ENCODE results near the gene ELOVL3.
"Not testable (repeated sequence)": the region's sequence is repeated elsewhere in the genome, so short reads cannot be mapped to it uniquely, and the experiment has no call there.

The ELOVL3 gene, protein sequence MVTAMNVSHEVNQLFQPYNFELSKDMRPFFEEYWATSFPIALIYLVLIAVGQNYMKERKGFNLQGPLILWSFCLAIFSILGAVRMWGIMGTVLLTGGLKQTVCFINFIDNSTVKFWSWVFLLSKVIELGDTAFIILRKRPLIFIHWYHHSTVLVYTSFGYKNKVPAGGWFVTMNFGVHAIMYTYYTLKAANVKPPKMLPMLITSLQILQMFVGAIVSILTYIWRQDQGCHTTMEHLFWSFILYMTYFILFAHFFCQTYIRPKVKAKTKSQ

DNA sequence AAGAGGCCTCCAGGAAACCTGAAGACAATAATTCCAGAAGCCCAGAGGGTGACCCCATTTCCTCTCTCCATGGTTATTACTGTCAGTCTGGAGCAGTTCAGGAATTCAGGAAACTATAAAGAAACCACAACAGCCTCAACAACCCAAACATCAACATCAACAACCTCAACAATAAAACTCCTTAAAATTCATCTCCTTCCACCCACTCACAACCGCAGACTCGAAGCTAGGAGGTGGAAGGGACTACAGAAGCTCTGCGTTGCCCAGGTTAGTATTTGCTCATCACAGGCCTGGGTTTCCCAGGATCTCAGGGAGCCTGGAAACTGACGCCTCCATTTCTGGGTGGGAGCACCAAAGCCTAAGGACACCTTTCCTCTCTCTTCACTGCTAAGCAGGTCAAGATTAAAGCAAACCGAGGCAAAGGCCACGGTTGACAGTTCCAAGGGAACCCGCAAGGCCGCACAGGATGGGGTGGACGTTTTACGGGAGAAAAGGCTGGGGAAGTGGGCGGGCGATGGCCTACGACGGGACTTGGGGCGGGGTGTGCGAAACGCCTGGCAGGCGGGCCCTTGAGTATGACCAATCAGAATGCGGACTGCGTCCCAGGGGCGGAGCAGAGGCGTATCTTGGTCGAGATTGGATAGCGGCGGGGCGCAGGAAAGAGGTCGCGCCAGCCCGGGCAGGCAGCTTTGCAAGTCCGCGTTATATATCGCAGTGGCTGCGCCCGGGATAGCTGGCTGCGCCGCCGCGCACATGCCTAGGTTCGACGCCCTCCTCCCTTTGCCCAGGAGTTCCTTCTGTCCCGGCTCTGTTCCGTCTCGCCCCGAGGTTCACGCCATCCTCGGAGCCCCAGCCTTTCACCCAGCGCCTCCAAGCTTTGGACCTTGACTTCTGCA lies at the start of gene ELOVL3:
Gene ELOVL3 (plus strand): TSS at position 654 of the 896 bp plus-strand sequence. CDS start 250 bp downstream, outside the sequence.
- ATAC-seq (peak; percentile 90), DNase-seq (peak; percentile 82)

DNA sequence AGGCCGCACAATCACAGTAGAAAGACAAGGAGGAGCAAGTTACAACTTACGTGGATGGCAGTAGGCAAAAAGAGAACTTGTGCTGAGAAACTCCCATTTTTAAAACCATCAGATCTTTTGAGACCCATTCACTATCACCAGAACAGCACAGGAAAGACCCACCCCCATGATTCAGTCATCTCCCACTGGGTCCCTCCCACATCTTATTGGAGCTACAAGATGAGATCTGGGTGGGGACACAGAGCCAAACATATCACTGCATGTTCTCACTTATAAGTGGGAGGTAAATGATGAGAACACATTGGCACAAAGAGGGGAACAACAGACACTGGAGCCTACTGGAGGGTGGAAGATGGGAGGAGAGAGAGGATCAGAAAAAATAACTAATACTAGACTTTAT lies 41.5 kb upstream of the ELOVL3 start:
- ATAC-seq (no peak), DNase-seq (no peak)

DNA sequence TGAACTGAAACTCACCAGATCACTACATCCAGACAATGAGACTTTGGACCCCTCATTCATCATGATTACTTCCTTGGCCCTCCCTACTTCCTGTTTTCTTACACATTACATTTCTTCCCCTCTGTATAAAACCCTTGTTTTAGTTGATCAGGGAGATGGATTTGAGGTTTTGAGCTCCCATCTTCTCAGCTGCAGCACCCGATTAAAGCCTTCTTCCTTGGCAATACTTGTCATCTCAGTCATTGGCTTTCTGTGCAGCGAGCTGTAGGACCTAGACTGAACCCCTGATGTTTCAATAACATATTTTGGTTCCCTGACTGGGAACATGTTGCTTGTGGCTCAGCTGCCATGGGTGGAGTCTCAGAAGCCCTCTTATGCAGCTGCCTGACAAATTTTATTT lies 40.8 kb upstream of the ELOVL3 start:
- no peak for DNase-seq
- no peak for ATAC-seq

DNA sequence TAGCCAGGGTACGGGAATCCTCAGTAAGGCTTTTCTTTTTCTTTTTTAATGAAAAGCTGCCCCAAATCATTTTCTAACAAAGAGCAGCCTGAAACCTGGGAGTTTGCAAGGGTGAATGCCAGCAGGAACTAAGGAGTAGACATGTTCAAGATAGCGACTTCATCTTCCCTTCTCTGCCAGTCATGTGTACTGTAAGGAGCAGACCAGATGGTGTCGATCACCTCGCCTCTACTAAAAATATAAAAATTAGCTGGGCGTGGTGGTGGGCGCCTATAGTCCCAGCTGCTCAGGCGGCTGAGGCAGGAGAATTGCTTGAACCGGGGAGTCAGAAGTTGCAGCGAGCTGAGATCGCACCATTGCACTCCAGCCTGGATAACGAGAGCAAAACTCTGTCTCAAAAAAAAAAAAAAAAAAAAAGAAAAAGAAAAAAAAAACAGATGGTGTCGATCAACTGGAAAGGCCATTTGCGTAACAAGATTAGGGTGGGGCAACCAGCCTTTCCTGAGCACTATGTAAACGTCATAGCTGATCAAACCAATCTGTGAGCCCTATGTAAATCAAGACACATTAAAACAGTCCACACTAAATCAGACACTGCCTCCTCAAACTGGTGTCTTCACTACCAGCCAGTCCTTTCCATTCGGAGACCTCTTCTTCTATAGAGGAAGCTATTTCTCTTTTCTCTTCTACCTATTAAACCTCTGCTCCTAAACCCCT lies 40.1 kb upstream of the ELOVL3 start:
- ATAC-seq = no peak
- DNase-seq = no peak

DNA sequence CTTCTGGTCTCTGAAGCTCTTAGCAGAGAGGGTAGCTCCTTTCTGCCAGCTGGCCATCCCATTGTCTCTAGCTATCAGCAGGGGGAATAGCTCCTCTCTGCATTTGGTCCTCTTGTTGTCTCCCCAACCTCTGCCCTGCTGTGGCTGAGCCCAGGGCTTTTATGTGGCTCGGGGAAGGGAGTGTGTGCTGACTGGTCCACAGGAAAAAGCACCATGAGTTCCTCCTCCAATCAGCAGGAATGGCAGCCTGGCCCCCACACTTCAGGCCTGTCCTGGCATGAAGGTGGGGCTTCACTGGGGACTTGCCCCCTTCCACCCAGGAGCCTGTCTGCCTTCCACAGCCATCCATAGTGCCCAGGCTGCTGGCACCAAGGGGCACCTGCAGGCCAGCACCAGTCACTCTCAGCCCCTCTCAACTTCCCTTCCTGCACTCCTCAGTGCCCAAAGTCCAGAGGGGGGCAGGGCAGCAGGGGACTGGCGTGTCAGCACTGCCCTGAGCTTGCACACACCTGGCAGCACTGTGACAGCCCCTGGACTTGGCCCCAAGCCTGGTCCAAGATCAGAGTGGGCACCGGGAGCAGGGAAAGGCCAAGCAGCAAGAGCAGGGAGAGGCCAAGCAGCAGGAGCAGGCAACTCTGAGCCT lies 37.7 kb upstream of the ELOVL3 start:
- no peak for ATAC-seq
- DNase-seq = no peak

DNA sequence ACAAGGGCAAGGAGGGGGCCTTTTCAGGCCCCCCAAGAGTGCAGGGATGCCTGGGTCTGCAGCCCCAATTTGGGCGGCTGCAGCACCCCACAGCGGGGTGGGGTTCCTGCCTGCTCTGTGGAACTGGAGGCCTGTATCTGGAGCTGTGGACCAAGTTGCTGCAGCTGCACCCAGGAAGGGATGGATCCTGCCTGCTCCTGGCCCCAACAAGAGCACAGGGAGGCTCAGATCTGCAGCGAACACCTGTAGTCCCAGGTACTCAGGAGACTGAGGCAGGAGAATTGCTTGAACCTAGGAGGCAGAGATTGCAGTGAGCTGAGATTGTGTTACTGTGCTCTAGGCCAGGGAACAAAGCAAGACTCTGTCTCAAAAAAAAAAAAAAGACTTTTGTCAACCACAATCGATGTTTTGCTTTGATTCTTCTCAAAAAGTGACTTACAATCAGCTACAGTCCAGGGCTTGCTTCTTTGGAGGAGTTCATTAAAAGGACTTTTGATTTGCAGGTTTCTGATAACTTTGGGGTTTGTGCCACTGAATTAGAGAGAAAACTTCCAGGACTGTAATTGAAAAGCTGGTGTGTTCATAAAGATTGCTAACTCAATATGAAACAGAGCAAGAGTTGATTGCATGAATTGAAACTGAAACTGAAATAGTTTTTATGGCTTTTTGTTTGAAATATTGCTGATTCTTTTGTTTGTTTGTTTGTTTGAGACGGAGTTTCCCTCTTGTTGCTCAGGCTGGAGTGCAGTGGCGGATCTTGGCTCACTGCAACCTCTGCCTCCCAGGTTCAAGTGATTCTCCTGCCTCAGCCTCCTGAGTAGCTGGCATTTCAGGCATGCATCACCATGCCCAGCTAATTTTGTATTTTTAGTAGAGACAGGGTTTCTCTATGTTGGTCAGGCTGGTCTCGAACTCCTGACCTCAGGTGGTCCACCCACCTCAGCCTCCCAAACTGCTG lies 36.9 kb upstream of the ELOVL3 start:
- peak; percentile 55 for ATAC-seq
- DNase-seq = not testable (repeated sequence)

DNA sequence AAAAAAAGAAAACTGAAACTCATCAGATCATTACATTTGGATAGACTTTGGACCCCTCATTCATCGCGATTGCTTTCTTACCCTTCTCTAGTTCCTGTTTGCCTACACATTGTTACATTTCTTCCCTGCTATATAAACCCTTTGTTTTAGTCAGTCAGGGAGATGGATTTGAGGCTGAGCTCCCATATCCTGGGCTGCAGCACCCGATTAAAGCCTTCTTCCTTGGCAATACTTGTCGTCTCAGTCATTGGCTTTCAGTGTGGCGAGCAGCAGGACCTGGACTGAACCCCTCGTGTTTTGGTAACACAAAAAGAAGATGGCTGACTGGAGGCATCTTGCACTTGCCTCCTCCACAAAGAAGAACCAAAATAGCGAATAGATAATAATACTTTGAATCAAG lies 34.1 kb upstream of the ELOVL3 start:
- ATAC-seq (no peak), DNase-seq (no peak)

DNA sequence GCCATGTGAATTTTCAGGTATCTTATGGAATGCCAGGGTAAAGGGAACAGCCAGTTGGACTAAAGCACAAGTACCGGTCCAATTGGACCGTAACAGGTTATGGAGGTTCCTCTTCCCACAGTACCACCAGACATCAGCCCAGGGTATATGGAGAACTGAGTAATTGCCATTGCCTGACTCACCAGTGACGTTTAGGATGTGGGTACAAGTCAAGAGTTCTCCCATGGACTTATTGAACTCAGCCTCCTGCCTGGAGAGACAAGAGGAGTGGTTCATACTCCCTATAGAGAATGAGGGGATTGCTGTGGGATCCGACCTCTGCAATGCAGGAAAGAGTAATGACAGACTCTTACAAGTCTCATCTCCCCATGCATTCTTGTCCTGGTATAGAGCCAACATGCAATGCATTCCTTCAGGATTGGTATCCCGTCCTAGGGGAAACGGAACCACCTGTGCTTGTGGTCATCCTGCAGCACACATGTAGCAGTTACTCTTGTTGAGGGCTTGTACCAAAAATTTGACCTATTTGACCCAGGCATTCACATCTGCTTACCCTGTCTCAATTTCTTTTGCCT lies 30.7 kb upstream of the ELOVL3 start:
- no peak for ATAC-seq

DNA sequence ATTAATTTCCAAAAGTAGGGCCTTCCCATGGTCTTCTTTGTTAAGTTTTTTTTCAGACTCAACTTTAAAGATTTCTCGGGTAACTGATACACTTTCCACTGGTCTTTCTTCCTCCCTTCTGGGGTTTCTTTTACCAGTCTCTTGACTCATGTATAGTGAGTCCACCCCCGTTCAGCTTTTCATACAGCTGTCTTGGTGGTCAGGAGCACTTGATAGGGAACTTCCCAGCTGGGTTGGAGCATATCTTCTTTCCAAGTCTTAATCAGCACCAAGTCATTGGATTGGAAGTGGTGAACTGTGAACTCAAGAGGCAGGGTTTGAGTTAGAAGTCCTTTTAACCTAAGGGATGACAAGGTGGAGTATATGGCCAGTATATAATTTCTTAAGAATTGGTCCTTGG lies 29.2 kb upstream of the ELOVL3 start:
- DNase-seq = peak; percentile 18
- ATAC-seq = peak; percentile 97

More for the DNA sequence above, 30.7 kb upstream of the ELOVL3 start:
- no peak for DNase-seq

DNA sequence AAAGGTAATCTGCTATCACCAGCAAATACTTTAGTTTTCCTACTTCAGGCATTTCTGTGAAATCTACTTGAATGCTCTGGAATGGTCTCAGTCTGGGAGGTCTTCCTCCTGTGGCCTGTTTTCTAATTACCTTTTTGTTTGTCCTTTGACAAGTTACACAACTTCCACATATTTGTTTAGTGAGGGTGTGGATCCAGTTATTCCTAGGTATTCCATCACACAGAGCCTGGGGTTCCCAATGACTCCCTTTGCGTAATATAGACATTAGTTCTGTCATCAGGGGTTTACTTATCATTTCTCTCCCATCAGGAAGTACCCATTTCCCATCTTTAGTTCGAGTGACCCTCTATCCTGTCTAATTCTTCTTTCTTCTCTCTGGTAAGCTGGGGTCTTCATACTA lies 28.1 kb upstream of the ELOVL3 start:
- DNase-seq (no peak), ATAC-seq (no peak)

DNA sequence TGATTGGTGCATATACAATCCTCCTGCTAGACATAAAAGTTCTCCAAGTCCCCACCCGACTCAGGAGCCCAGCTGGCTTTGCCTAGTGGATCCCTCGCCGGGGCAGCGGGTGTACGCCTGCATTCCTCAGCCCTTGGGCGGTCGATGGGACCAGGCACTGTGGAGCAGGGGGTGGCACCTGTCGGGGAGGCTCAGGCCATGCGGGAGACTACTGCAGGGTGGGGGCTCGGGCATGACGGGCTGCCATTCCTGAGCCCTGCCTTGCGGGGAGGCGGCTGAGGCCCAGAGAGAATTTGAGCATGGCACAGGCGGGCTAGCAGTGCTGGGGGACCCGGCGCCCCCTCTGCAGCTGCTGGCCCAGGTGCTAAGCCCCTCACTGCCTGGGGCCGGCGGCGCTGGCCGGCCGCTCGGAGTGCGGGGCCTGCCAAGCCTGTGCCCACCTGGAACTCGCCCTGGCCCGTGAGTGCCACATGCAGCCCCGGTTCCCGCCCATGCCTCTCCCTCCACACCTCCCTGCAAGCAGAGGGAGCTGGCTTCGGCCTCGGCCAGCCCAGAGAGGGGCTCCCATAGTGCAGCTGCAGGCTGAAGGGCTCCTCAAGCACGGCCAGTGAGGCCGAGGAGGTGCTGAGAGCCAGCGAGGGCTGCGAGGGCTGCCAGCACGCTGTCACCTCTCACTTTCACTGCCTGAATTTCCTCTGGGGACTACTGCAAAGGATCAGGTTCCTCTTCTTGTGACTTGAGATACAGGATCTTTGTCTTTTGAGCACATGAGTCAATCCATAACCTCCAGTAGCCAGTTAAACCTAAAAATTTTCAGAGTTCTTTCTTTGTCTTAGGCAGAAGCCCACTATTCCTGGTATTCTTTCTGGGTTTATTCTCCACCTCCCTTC lies 25.1 kb upstream of the ELOVL3 start:
- no peak for DNase-seq
- no peak for ATAC-seq

DNA sequence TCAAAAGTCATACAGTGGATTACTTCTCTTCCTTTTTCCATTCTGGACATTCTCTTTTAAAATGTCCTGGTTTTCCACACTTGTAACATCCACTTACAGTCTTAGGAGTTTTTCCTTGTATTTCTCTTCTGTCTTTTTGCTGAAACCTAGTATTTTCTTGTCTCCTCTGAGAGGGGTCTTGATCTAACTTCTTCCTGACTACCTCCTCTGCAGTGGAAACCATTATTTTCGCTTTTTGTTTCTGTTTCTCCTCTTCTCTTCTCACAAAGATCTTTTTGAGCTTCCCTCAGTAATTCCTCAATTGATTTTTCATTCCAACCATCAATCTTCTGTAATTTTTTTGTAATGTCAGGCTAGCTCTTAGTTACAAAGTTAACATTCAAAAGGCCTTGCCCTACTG lies 23.7 kb upstream of the ELOVL3 start:
- no peak for ATAC-seq
- no peak for DNase-seq

DNA sequence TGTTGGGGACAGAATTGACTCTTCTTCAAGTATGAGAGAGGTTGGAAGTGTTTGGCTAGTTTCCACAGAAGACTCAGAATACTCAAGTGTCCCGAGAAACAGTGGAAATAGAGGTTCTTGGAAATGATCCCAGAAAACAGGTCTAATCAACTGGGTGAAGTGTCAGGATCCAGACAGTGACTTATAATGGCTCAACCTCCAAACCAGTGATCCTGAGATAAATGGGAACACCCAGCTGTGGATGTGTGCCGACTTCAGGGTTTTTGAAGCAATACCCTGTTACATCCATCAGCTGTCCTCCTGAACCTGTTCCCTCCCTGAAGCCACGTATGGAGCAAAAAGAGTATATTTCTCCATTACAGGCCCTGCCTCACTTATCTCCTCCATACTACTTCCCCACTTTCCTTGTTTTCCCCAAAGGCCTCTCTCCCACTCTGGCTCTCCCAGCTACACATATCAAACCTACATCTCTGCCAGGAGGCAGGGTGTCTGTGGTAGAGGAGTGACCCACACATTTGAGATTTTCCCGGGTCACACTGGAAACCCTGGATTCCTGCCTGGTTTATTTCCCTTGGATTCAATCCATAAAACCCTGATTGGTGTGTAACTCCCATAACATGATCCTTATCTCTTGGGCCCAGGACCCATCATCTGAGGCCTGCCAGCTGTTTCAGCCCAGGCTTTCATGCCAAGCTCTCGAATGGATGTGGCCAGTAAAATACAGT lies 17.6 kb upstream of the ELOVL3 start:
- ATAC-seq (no peak), DNase-seq (no peak)

DNA sequence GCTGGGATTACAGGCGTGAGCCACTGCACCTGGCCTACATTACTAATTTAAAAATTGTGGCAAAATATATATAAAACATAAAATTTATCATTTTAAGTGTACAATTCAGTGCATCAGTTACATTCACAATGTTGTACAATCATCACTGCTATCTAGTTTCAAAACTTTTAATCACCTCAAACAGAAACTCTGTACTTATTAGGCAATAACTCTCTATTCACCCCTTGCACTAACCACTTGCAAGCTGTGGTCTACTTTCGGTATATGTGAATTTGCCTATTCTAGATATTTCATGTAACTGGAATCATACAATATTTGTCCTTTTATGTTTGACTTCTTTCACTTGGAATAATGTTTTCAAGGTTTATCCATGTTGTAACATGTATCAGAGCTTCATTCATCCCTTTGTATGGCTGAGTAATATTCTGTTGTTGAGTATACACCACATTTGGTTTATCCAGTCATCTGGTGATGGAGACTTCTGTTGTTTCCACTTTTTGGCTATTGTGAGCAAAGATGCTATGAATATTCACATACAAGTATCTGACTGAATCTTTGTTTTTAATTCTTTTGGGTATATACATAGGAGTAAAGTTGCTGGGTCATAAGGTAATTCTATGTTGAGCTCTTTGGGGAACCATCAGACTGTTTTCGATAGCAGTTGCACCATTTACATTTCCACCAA lies 14.3 kb upstream of the ELOVL3 start:
- ATAC-seq (no peak), DNase-seq (no peak)

DNA sequence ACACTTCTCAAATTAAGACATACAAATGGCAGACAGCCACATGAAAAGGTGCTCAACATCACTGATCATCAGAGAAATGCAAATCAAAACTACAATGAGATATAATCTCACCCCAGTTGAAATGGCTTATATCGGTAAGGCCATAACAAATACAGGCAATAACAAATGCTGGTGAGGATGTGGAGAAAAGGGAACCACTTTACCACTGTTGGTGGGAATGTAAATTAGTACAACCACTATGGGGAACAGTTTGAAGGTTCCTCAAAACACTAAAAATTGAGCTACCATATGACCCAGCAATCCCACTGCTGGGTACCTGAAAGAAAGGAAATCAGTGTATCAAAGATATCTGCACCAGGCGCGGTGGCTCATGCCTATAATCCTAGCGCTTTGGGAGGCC lies 12.5 kb upstream of the ELOVL3 start:
- ATAC-seq, DNase-seq: not testable (repeated sequence)

DNA sequence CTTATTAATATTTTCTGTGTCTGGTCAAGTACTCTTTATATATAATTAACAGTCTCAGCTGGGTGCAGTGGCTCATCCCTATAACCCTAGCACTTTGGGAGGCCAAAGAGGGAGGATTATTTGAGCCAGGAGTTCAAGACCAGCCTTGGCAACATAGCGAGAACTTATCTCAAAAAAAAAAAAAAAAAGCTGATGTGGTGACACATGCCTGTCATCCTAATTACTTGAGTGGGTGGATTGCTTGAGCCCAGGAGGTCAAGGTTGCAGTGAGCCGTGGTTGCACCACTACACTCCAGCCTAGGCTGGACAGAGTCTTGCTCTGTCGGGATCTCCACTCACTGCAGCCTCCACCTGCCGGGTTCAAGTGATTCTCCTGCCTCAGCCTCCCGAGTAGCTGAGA lies 6.7 kb upstream of the ELOVL3 start:
- DNase-seq = no peak
- no peak for ATAC-seq

DNA sequence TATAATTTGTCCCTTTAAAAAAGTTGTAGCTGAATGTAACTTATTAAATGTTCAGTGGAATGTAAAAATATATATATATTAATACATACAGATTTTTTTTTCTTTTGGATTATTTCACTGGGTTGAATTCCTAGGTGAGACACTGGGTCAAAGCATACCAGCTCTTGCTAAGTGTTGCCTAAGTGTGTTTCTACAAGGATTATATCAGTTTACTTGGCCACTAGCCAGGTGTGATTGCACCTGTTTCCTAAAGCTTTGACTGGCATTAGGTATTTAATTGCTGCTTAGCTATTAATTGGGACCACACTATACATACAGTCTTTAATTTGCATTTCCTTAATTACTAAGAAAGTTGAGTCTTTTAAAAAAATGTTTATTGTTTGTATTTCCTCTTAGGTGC lies 5.5 kb upstream of the ELOVL3 start:
- ATAC-seq (no peak), DNase-seq (no peak)

DNA sequence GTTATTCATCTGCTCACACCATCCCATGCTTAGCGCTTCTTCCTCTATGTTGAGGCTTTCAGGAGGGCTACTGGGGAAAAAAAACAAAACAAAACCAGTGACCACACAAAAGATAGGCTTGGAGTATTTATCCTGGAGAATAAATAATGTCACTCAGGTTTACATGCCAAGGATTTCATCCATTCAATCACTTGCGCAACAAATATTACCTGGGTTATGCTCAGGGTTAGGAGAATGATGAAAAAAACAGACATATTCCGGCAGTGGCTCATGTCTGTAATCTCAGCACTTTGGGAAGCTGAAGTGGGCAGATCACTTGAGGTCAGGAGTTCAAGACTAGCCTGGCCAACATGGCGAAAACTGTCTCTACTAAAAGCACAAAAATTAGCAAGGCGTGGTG lies 3.3 kb upstream of the ELOVL3 start:
- DNase-seq (no peak), ATAC-seq (no peak)

DNA sequence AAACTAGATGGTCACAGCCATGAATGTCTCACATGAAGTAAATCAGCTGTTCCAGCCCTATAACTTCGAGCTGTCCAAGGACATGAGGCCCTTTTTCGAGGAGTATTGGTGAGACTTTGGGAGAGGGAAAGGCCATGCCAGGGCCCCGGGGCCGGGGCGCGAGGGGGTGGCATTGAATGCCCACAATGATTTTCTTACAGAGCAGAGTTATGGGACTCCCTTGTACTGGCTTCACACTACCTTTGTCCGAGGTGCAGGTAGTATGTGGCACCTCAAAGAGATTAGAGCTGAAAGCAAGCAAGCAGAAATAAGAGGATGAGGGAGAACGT lies 407 bp downstream of the ELOVL3 start:
- no peak for ATAC-seq
- DNase-seq = no peak

Measured in stimulated activated naive CD8-positive, alpha-beta T cell treated with anti-CD3 and anti-CD28 coated beads, Interleukin-15, Interleukin-2, amounts not matched to agents 100 U/mL and 50 U/mL, for 24 hours (primary cell).